Esophagus muscularis mucosa (tissue), 3 donors: ENCODE data around the gene FEZ2.

Source experiments
- POLR2A ChIP-seq: fragments of 450-650 bp; IDR thresholded peaks from one replicate; pipeline ENCODE4 v1.6.1; 2017; ENCODE audit warnings: antibody characterized with exemption, moderate library complexity, mild to moderate bottlenecking, low read depth
- TF ChIP-seq, protein P1 (sequence below), 3 experiments: fragments of 200-600 bp in 2 of 3; fragments of 450-650 bp in 1 of 3; sonication (generic) in 2 of 3; IDR thresholded peaks; one replicate each; pipeline ENCODE4 v1.5.1; 2017 to 2019; ENCODE audit warnings: antibody characterized with exemption in 3 of 3, mild to moderate bottlenecking in 2 of 3, moderate library complexity in 1 of 3

DNA sequence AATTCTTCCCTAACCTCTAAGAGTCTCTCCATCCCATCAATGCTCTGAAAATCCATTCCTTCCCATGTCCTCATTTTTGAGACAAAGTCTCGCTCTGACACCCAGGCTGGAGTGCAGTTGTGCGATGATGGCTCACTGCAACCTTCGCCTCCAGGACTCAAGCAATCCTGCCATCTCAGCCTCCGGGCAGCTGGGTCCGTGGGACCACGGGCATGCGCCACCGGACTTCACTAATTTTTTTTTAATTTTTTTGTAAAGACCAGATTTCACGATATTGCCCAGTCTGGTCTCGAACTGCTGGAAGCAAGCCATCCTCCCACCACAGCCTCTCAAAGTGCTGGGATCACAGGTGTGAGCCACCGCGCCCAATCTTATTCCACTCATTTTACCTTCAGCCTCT is 1.6 kb downstream of the FEZ2 start:
- TF ChIP-seq POLR2A, result no peak
- TF ChIP-seq, protein P1, sequence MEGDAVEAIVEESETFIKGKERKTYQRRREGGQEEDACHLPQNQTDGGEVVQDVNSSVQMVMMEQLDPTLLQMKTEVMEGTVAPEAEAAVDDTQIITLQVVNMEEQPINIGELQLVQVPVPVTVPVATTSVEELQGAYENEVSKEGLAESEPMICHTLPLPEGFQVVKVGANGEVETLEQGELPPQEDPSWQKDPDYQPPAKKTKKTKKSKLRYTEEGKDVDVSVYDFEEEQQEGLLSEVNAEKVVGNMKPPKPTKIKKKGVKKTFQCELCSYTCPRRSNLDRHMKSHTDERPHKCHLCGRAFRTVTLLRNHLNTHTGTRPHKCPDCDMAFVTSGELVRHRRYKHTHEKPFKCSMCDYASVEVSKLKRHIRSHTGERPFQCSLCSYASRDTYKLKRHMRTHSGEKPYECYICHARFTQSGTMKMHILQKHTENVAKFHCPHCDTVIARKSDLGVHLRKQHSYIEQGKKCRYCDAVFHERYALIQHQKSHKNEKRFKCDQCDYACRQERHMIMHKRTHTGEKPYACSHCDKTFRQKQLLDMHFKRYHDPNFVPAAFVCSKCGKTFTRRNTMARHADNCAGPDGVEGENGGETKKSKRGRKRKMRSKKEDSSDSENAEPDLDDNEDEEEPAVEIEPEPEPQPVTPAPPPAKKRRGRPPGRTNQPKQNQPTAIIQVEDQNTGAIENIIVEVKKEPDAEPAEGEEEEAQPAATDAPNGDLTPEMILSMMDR (IDR thresholded peaks at IDR 0.05), result no peak
